DND-41 (cell line): ENCODE measurements around the gene EXT2.

Experiments
- EZH2 ChIP-seq: IDR thresholded peaks from 3 replicates; pipeline ENCODE4 v1.6.1; 2012; ENCODE audit warnings: borderline replicate concordance, low read depth, mild to moderate bottlenecking, moderate library complexity, low read length, inconsistent platforms; ENCODE audit not compliant: severe bottlenecking
- TF ChIP-seq, protein P1 (sequence below): IDR thresholded peaks from 2 replicates; pipeline ENCODE4 v1.5.1; 2012; ENCODE audit warnings: borderline replicate concordance, low read length, moderate library complexity, mild to moderate bottlenecking; ENCODE audit not compliant: poor library complexity, severe bottlenecking; ENCODE audit errors: extremely low read depth

DNA sequence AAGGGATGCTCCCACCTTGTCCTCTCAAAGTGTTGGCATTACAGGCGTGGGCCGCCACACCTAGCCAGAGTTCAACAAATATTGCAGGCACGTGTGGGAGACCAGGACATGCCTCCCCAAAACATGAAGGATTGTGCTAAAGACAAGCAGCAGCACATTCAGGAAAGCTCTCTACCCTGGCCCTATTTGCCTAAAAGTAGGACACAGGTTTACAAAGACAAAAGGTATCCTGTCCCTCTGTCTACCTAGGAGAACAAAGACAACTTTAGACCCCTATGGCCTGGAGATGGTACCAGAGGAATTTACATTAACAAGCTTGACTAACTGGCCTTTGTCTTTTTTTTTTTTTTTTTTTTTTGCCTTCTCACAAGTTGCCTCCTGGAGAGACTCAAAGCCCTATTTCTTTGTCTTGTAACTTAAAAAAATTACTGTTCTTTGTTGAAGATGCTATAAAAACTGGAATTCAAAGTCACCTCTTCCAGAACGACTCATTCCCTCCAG lies 30.3 kb upstream of the EXT2 start:
- TF ChIP-seq, protein P1, sequence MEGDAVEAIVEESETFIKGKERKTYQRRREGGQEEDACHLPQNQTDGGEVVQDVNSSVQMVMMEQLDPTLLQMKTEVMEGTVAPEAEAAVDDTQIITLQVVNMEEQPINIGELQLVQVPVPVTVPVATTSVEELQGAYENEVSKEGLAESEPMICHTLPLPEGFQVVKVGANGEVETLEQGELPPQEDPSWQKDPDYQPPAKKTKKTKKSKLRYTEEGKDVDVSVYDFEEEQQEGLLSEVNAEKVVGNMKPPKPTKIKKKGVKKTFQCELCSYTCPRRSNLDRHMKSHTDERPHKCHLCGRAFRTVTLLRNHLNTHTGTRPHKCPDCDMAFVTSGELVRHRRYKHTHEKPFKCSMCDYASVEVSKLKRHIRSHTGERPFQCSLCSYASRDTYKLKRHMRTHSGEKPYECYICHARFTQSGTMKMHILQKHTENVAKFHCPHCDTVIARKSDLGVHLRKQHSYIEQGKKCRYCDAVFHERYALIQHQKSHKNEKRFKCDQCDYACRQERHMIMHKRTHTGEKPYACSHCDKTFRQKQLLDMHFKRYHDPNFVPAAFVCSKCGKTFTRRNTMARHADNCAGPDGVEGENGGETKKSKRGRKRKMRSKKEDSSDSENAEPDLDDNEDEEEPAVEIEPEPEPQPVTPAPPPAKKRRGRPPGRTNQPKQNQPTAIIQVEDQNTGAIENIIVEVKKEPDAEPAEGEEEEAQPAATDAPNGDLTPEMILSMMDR, result no peak
- no peak for TF ChIP-seq EZH2
